ENCODE data around the gene NCR2.

NCR2 gene

DNA sequence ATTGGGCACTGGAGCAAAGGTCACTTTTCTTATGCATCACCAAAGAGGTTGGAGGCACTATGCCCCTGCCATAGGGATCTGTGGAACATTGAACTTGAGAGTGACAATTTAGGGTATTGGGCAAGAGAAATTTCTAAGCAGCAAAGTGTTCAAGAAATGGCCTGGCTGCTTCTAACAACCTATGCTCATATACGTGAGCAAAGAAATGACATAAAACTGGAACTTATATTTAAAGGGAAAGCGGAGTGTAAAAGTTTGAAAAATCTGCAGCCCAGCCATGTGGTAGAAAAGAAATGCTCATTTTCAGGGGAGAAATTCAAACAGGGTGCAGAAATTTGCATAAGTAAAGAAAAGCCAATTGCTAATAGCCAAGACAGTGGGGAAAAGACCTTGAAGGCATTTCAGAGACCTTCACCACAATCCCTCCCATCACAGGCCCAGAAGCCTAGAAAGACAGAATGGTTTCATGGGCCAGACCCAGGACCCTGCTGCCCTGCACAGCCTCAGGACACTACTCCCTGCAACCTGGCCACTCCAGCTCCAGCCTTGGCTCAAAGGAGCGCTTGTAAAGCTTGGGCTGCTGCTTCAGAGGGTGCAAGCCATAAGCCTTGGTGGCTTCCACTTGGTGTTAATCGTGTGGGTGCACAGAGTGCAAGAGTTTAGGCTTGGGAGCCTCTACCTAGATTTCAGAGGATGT is 24.4 kb downstream of the NCR2 start:
- no peak for DNase-seq (ENCODE audit: low spot score)

DNA sequence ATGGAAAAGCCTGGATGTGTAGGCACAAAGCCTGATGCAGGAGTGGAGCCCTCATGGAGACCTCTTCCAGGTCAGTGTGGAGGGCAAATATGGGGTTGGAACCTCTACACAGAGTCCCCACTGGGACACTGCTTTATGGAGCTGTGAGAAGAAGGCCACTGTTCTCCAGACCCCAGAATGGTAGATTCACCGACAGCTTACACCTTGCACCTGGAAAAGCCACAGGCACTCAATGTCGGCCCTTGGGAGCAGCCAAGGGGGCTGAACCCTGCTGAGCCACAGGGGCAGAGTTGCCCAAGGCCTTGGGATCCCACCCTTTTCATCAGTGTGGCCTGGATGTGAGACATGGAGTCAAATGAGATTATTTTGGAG is 24.9 kb downstream of the NCR2 start:
- DNase-seq (ENCODE audit: low spot score), result no peak

DNA sequence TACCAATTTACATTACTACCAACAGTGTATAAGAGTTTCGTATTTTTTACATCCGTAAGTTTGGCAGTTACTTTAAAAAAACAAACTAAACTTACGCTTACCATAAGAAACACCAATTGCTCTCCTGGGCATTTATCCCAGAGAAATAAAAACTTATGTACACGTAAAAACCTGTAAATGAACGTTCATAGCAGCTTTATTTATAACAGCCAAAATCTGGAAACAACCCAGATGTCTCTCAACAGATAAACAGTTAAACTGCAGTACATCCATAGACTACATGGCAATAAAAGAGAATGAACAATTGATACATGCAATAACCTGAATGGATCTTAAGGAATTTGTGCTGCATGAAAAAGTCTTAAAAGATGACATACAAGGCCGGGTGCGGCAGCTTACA is 30.7 kb downstream of the NCR2 start:
- DNase-seq (ENCODE audit: low spot score), result no peak

DNA sequence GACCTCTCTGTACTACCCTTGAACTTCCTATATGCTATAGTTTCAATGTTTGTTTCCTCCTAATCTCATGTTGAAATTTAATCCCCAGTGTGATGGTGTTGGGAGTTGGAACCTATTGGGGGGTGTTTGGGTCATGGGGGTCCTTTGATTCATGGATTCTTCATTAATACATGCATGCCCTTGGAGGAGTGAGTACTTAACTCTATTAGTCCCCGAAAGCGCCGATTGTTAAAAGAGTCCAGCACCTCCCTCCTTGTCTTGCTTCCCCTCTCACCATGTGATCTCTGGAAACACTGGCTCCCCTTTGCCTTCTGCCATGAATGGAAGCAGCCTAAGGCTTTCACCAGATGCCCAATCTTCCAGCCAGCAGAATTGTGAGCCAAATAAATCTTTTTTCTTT is 31.7 kb downstream of the NCR2 start:
- DNase-seq (ENCODE audit: low spot score), result no peak

DNA sequence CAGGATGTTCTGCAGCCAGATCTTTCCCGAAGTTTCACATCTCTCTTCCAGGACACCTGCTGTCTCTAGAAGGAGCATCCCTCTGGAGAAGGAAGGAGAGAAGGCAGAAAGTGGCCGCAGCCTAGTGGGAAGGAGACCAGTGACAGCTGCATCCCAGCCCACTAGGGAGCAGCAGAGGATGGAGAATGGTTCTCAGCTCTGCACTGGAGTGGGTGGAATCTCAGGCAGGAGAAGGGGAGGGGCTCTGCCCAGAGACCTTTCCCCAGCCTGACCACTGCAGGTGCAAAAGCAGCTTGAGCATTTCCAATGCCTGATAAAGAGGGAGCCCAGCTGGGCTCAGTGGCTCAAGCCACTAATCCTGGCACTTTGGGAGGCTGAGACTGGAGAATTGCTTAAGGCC is 32.3 kb downstream of the NCR2 start:
- no peak for DNase-seq (ENCODE audit: low spot score)

DNA sequence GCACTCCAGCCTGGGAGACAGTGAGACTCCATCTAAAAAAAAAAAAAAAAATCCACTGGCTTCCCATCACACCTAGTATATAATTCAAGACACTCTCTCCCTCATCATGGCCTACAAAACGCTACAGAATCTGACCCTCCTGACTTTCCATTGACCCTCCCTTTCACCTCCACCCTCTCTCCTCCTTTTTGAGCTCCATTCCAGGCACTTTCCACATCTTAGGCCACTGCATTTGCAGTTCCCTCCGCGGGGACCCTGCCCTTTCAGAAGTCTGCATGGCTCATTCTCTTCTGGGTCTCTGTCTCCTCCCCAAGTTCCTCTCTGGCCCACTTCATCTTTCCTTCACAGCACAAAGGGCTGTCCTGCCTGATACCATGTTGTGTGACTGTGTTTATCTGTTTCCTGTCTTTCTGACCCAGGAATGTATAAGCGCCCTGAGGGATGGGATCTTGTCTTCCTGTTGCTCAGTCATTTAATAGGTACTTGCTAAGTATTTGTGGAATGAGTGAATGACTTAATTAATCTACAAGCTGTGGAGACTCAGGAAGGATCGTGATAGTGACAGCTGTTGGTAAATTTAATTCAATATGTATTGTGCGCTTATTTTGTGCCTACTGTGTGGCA is 35.2 kb downstream of the NCR2 start:
- no peak for DNase-seq (ENCODE audit: low spot score)

DNA sequence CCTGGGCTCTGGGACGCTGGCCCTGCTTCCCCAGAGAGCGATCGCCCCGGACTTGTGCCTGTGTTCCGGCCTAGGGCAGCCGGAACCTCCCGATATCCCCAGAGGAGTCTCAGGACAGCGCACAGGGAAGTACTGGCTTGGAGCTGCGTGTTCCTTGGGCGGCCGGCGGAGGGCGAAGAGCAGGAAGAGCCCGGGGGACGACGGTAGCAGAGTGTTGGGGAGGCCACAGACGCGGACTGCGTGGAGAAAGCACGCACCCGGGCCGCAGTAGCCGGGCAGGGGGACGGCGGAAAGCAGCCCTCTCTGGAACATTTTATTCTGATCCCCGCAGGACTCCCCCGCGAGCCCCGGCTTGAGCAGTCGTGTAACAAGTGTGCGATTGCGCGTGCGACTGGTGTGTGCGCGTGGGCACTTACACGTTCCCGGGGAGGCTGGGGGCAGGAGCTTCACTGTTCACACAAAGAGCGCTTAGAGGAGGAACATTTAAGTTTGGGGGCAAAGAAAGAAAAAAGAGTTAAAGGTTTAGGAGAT is 36.1 kb downstream of the NCR2 start:
- DNase-seq (ENCODE audit: low spot score), result no peak

DNA sequence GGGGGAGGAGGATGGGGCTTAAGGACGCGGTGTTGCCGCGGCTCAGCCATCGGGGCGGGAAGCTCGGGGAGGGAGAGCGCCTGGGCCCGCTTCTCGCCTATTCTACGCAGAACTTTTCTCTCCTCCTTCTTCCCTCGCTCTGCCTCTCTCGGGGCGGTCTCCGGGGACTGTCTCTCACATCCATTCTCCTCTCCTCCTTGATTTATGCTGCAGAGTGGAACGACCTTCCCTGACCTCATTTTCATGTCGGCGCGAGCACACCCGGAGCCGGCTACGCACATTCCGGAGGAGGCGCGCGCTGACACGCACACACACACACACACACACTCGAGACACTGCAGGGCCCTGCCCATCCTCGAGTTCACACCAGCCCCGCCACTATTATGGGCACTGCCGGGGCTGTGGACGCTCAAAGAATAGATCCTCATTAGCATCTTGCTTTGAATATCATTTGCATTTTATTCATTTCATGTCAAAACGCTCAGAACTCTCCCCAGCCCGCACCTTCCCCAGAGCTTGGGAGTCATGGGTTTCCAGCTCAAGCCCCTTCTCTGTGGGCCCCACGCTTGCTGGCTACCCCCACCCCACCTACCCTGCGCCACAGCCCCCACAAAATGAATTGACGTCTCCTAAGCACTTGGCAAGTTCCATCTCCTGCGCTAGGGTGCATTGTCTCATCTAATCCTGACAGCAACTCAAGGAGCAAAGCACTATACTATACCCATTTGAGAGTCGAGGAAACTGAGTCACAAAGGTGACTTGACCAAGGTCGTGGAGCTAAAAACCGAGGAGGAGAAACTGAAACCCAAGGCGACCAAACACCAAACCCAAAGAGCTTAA is 36.8 kb downstream of the NCR2 start:
- no peak for DNase-seq (ENCODE audit: low spot score)

DNA sequence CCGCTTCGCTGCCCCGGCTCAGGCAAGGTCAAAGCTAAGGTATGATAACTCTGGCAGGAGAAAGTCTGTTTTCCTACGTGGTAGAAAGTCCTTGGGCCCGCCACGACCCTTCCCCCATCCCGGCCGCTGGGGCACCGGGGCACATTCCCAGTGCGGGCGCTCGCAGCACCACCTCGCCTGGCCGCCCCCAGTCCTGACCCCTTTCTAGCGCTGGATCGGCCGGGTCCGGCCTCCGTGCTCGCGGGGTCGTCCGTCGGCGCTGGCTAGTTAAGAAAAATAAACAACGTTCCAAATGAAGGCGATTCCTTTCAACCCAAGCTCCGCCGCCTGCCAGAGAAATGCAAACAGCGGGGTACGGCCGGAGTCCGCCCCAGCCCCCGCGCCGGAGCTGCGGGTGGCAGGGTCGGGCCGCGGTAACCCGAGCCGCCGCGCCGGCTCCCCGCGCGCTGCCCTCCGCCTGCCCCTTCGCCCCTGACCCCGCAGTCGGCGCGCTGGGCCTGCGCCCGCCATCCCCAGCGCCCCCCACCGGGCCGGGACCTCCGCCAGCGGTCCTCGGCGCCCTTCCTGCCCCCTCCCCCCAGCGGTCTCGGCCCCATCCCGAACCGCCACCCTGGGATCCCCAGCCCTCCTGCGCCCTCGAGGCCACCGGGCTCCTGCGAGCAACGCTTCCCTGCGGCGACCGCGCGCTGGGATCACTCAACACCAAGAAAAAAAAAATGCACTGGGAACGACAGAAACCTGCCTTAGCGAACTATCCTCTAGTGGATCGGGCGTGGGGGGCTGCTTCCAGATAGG is 37.6 kb downstream of the NCR2 start:
- no peak for DNase-seq (ENCODE audit: low spot score)

DNA sequence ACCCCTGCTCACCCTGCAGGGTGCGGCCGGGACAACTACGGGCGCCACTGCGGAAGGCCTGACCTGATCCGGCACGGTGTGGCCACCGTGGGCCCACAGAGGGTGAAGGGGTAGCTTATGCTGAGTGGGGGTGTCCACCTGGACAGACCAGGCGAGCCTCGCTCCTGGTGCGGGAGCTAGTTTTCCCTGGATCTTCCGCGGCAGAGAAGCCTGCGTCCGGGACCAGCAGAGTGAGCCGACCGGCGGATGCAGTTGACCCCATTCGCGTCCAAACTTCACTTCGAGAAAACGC is 38.2 kb downstream of the NCR2 start:
- no peak for DNase-seq (ENCODE audit: low spot score)

DNA sequence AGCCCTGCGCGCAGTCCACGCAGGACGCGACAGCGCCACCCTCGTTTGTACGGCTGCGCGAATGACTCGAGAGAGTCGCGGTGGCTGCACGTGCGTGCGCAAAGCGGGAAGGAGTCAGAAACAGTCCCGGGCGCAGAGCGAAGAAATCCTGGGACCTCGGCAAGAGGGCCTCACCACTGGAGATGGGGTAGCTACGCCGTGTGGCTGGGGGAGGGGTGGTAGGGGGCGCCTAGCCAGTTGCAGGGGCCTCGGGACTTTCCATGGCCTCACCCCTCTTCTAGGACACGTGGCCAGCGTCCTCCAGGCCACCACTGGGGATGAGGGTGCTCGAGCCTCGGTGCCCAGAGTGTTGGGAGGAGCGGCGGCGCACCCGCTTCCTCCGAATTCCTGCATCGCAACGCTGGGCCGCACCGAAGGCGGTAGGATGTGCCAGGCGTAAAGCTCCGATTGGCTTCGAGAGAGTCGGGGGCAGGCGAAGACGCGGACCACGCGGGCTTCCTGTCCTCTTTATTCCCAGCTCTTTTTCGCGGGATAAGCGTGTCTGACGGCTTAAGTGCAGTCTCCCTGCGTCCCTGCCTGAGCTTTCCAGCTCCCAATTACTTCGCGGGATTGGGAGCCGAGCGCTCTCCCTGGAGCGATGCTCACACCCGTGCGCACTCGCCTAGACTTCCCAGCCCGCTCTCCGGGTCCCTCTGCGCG is 38.7 kb downstream of the NCR2 start:
- no peak for DNase-seq (ENCODE audit: low spot score)

DNA sequence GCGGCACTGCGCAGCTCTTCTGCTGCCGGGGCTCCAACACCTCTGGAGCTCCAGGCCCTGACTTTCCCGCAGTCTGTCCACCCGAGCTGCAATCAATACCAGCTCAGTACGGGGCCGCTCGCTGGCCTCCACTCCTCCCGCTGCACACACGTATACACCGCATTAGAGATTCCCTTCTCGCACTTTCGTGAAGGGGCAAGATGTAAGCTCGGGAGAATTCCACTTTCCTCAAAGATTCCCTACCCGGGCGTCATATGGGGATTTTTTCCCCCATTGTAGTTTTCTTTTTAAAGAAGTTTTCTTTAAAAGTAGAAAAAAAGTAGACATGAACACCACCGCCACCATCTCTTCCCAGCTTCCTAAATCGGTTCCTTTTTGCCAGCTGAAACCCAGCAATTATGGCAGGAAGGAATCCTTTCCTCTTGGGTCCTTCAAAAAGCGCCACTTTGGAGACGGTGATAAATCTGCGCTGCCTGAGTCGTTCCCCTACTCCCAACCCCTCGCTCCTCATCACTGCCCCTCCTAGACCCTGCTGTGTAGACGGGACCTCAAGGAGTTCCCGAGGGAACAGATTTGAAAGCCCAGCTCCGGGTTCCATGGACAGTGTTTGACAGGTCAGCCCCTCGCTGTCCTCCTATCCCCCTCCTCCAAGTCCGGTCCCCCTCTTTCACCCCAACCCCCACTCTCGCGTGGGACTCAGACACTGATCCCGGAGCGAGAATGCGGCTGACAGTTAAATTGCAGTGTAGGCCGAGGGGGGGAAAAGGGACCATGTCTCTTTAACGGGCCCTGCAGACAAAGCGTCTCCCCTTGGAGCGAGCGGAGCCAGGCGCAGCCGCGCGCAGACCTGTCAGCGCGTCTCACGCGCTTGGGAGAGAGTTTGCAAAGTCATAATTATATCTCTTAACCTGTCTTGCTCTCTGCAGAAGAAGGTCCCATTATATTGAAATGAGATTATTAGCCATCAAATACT is 39.5 kb downstream of the NCR2 start:
- no peak for DNase-seq (ENCODE audit: low spot score)

DNA sequence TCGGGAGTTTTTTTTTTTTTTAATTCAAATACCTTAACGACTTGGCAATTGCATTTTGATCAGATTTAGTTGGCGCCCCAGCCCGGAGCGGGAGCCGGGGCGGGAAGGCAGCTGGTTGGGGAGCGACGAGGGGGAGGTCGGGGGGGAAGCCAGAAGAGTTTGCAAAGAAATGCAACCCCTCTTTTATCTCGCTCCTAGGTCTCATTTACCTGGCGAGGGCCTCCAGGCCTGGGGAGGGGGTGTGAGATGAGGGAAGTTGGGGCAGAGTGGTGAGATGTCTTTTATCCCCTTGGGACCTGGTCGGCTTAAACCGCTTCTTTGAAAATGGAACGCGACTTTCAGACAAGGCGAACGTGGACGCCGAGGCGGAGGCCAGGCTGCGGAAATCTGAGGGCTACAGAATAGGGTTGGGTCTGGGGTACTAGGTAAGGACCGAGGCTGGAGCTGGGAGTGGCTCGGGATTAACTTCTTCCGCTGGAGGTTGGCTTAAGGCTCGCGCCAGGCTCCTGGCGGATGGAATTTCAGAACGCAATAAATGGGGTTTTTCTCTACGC is 40.3 kb downstream of the NCR2 start:
- no peak for DNase-seq (ENCODE audit: low spot score)

DNA sequence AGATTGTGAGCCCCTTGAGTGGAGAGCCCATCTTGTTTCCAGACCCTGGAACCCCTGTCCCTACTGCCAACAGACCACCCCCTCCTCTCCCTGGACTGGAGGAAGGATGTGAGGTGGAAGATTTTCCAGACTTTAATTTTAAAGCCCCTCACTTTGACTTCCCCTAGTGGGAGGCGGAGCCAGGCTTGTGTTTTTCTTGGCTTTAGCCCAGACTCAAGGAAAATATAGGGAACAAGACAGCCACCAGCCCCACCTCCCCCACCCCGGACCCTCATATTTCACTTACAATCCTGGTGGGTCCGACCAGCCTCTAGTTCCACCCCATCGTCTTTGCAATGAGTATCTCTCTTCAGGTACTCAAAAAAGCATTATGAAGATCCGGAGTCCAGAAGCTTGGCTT is 40.8 kb downstream of the NCR2 start:
- no peak for DNase-seq (ENCODE audit: low spot score)

DNA sequence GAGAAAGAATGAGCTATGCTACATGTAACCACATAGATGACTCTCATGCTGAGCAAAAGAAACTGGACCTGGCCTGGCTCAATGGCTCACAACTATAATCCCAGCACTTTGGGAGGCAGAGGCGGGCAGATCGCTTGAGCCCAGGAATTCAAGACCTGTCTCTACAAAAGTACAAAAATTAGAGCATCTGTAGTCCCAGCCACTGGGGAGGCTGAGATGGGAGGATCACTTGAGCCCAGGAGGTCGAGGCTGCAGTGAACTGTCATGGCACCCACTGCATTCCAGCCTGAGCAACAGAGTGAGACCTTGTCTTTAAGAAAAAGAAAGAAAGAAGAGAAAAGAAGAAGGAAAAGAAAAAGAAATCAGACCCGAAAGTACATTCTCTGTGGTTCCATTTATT is 41.7 kb downstream of the NCR2 start:
- DNase-seq (ENCODE audit: low spot score), result no peak

DNA sequence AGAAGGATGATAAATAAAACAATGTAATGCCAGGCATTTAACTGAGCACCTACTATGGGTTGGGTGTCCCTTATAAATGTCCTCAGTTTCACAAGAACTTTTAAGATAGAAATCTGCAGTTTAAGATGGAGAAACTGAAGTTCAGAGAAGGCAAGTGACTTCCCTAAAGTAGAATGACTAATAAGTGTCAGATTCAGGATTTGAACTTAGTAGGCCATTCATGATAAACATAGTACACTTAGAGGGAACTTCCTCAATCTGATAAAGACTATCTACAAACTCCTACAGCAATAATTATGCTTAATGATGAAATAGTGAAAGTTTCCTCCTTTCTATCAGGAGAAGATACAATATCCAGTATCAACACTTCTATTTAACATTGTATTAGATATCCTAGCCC is 43.9 kb downstream of the NCR2 start:
- no peak for DNase-seq (ENCODE audit: low spot score)

DNA sequence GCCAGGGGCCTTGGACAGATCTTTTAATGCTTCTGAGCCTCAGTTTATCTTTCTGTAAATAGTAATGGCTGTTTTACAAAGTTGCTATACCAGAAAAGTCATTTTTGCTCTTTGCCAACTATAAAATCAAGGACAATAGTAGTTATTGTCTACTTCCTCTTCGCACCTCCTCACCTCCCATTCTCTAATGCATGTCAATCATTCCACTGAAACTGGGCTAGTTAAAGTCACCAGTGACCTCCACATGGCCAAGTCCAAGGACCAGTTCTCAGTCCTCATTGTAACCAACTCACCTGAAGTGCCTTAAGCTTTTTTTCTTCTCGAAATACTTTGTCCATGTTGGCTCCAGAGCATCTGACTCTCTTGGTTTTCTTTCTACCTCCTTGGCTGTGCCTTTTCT is 51.2 kb downstream of the NCR2 start:
- DNase-seq (ENCODE audit: low spot score), result no peak

DNA sequence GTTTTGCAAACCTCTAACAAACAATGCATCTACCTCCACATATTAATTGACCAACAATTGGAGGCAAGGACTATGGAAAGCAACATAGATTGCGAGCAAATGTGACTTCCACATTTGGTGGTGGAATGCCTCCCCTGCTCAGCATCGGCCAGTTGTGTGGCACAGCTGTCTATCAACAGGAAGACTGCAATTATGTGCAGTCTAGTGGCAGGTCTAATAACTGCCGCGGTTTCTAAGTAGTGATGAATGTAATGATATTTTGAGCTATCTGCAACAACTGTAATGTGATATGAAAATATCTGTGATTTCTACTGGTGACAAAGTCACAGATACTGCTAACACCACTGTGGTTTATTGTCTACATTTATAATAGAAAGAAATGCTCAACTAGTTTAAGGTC is 56.8 kb downstream of the NCR2 start:
- no peak for DNase-seq (ENCODE audit: low spot score)

DNA sequence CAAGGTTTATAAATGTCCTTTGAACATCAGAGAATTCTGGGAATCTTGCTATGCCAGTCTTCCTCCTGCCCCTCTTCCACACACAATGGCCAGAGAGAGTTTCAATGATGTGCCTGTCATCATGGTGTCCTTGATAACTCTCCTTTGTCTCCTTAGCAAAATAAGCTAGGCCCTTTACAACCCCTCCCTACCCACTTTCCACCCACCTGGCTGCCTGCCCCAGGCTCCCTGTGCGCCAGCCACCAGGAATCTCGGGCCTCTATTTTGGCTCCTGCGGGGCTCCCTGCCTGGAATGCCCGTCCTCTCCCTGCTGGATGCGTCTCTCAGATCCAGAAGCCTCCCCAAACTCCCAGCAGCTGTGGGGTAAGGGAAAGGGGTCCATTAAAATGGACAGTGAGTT is 60.9 kb downstream of the NCR2 start:
- DNase-seq (ENCODE audit: low spot score), result no peak

DNA sequence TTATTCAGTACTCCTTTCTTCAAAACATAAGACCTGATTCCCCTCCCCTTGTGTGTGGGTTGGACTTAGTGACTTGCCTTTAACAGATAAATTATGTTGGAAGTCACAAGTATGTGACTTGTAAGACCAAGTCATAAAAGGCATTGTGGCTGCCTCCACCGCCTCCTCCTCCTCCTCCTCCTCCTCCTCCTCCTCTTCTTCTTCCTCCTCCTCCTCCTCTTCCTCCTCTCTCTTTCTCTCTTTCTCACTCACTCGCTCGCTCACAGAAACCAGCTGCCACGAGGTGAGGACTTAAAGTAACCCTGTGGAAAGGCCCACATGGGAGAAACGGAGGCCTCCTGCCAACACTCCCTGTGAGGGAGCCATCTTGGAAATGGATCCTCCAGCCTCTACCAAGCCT is 64.0 kb downstream of the NCR2 start:
- DNase-seq (ENCODE audit: low spot score), result no peak

All from hematopoietic multipotent progenitor cell treated with erythropoietin and hydrocortisone succinate and interleukin-3 and kit ligand, for 15 days (in vitro differentiated cells).